Nephron progenitor cell (in vitro differentiated cells): ENCODE results near the gene SLMAP.

Experiments
- DNase-seq: peaks from one replicate; pipeline ENCODE4 v3.0.0; 2021
- H3K27ac Mint-ChIP-seq: 2 replicates; pipeline ENCODE4 v1.8.0; 2021; ENCODE audit warnings: mild to moderate bottlenecking, moderate library complexity, mixed read lengths
- H3K27me3 Mint-ChIP-seq: 2 replicates; pipeline ENCODE4 v1.8.0; 2021; ENCODE audit warnings: mild to moderate bottlenecking, low read depth, mixed read lengths; ENCODE audit not compliant: poor library complexity
- H3K36me3 Mint-ChIP-seq: 2 replicates; pipeline ENCODE4 v1.8.0; 2021; ENCODE audit warnings: low read depth, mixed read lengths
- H3K4me1 Mint-ChIP-seq: 2 replicates; pipeline ENCODE4 v1.8.0; 2021; ENCODE audit warnings: mixed read lengths
- H3K4me3 Mint-ChIP-seq: 2 replicates; pipeline ENCODE4 v1.8.0; 2021; ENCODE audit warnings: mild to moderate bottlenecking, moderate library complexity, mixed read lengths
- H3K9me3 Mint-ChIP-seq: 2 replicates; pipeline ENCODE4 v1.8.0; 2021; ENCODE audit warnings: mild to moderate bottlenecking, moderate library complexity, mixed read lengths
- CTCF ChIP-seq: fragments of 200-600 bp; sonication (generic); IDR thresholded peaks from 2 replicates; pipeline ENCODE4 v1.5.0; 2021; ENCODE audit warnings: antibody characterized with exemption

Gene SLMAP

GRCh38 chr3:57948080-57948671 is 192.1 kb downstream of the SLMAP start:
- H3K27ac Mint-ChIP-seq, result peak overlapping the region; percentile 49
- no peaks in the 10 kb centered on the region for H3K36me3 Mint-ChIP-seq
- no peak for DNase-seq
- H3K4me1 Mint-ChIP-seq, result peaks cover 81% of the 10 kb centered on the region
- H3K4me3 Mint-ChIP-seq, result no peak overlapping the region
- H3K27me3 Mint-ChIP-seq, result no peaks in the 10 kb centered on the region
- no peak for TF ChIP-seq CTCF
- no peaks in the 10 kb centered on the region for H3K9me3 Mint-ChIP-seq

- no peaks in the 10 kb centered on the region for H3K27me3 Mint-ChIP-seq
- peaks cover 80% of the 10 kb centered on the region for H3K4me1 Mint-ChIP-seq
- H3K4me3 Mint-ChIP-seq, result no peak overlapping the region
- no peak for TF ChIP-seq CTCF
- H3K27ac Mint-ChIP-seq, result peak overlapping the region; percentile 49
- H3K36me3 Mint-ChIP-seq, result no peaks in the 10 kb centered on the region
- no peak for DNase-seq
- no peaks in the 10 kb centered on the region for H3K9me3 Mint-ChIP-seq
Observed at GRCh38 chr3:57948781-57949242, 192.7 kb downstream of the SLMAP start.

- TF ChIP-seq CTCF, result no peak
- Mint-ChIP-seq H3K36me3 (no peaks in the 10 kb centered on the region), H3K27me3 (no peaks in the 10 kb centered on the region), H3K4me1 (peaks cover 78% of the 10 kb centered on the region), H3K4me3 (no peak overlapping the region), H3K27ac (peak overlapping the region; percentile 49), H3K9me3 (no peaks in the 10 kb centered on the region)
- DNase-seq, result no peak
Observed at GRCh38 chr3:57949344-57949743, 193.2 kb downstream of the SLMAP start.

DNA sequence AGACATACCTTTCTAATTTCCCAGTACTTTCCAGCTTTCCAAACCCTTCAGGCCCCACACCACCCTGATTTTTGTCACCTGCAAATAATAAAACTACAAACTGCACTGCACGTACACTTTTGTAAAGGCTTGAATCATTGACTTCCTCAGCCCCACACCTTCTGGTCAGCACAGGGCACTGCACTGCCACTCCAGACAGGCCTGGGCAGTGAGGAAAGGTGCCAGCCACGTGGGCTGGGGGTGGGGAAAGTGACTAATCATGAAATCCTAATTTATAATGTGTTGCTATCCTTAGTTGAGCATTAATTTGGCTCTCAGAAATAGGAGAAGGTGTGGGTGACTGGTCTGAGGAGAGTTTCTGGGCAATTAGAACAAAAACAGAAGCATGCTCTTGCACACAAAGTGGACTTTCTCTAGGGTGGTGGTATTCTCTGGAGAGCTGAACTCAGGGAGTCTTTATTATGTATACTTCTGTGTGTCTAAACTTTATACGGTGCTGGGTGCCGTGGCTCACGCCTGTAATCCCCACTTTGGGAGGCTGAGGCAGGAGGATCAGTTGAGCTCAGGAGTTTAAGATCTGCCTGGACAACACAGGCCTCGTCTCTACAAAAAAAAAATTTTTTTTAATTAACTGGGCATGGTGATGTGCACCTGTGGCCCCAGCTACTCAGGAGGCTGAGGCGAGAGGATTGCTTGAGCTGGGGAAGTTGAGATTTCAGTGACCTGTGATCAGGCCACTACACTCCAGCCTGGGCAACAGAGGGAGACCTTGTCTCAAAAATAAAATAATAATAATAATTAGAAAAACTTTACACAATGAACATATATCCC is 193.9 kb downstream of the SLMAP start:
- H3K27ac Mint-ChIP-seq, result peak overlapping the region; percentile 49

DNA sequence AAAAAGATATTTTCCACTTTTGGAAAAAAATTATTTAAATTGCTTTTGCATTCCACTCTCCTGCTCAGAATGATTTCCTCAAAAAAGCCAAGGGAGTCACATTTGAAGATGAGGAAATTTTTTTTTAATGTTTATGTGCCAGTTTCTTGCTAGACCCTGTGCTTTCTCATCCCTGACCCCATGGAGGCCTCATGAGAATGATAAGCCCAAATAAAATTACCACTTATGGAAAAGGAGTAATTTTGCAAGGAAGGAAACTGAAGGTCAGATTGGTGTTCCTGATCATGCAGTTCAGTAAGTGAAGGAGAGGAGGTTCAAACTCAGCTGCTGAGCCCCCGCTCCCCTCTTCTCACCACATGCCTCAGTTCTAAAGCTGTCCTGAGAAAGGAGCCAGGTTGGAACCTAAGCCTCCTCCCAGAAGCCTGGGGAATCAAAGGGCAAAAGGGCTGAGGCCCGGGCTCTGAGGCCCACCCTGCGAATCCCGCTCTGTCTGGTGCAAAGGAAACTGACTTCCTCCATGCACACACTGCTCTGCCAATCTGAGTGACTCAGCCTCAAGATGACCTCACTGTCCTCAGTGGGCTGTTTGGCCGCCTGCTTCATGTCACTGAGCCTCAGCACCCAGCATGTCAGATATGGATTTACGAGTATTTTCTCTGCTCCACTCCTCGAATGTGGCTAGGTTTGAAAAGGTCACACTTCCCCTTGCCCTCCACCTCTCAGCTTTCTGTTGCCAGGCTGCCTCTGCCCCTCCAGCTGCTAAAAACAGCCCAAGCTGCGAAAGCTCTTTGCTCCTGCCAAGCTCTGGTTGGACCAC is 195.2 kb downstream of the SLMAP start:
- Mint-ChIP-seq H3K27me3 (no peaks in the 10 kb centered on the region), H3K36me3 (no peaks in the 10 kb centered on the region), H3K4me3 (peak overlapping the region; percentile 11), H3K9me3 (no peaks in the 10 kb centered on the region), H3K4me1 (peaks cover 69% of the 10 kb centered on the region), H3K27ac (peak overlapping the region; percentile 99)
- no peak for TF ChIP-seq CTCF
- DNase-seq, result peak; percentile 39

More for the DNA sequence above, 193.9 kb downstream of the SLMAP start:
- Mint-ChIP-seq H3K4me1 (peaks cover 73% of the 10 kb centered on the region), H3K4me3 (no peak overlapping the region), H3K9me3 (no peaks in the 10 kb centered on the region), H3K36me3 (no peaks in the 10 kb centered on the region), H3K27me3 (no peaks in the 10 kb centered on the region)
- no peak for TF ChIP-seq CTCF
- no peak for DNase-seq
